Calu3 (cell line): ENCODE measurements around the gene ATOH1. TPM values are rescaled to one million over a fixed set of nuclear protein-coding genes. Genes with fewer than 3 reads are reported as not detected.
A peak's percentile ranks its signal among the peaks of the same experiment; 100 is the strongest.

Source experiments
- BruUV-seq: library from RNA; stranded (reverse); fragments of 400-500 nt; replicated peaks from 2 replicates; lab custom pipeline; 2021; lab: Mats Ljungman, UMichigan
- CTCF ChIA-PET: fragments of 300-600 bp; sonication (Branson Sonifier 250); formaldehyde crosslinking; loops from one replicate; lab custom pipeline; 2022; ENCODE audit warnings: antibody characterized with exemption; lab: Charles Lee
- DNase-seq: peaks from one replicate; pipeline ENCODE4 v3.0.0; 2022
- H3K27ac Mint-ChIP-seq: one replicate; pipeline ENCODE4 v1.8.0; 2022; ENCODE audit warnings: mixed read lengths; ENCODE audit not compliant: unreplicated experiment
- H3K27me3 Mint-ChIP-seq: one replicate; pipeline ENCODE4 v1.8.0; 2022; ENCODE audit warnings: mixed read lengths; ENCODE audit not compliant: unreplicated experiment
- H3K36me3 Mint-ChIP-seq: one replicate; pipeline ENCODE4 v1.8.0; 2022; ENCODE audit warnings: mild to moderate bottlenecking, moderate library complexity, mixed read lengths; ENCODE audit not compliant: insufficient read depth, unreplicated experiment
- H3K4me1 Mint-ChIP-seq: one replicate; pipeline ENCODE4 v1.8.0; 2022; ENCODE audit warnings: mild to moderate bottlenecking, low read depth, mixed read lengths; ENCODE audit not compliant: unreplicated experiment
- H3K4me3 Mint-ChIP-seq: one replicate; pipeline ENCODE4 v1.8.0; 2022; ENCODE audit warnings: mild to moderate bottlenecking, low read depth, moderate library complexity, mixed read lengths; ENCODE audit not compliant: unreplicated experiment
- H3K9me3 Mint-ChIP-seq: one replicate; pipeline ENCODE4 v1.8.0; 2022; ENCODE audit warnings: low read depth, mixed read lengths; ENCODE audit not compliant: unreplicated experiment
- CTCF ChIP-seq: fragments of 200-600 bp; IDR thresholded peaks from one replicate; pipeline ENCODE4 v1.8.0; 2022; ENCODE audit warnings: antibody characterized with exemption; ENCODE audit not compliant: unreplicated experiment
- intact Hi-C: fragments of 100-400 bp; cut with micrococcal nuclease; formaldehyde crosslinking; loops from one replicate; pipeline ENCODE4 v1.10.0; 2022; ENCODE audit not compliant: unreplicated experiment
- total RNA-seq: library from RNA; stranded (reverse); gene quantifications from 2 replicates; pipeline ENCODE4 v1.2.3, GENCODE V29; 2022

The ATOH1 gene
- total RNA-seq, 1 experiment from 2014 or later, result not detected

- Mint-ChIP-seq H3K36me3 (no peaks in the 10 kb centered on the region), H3K4me1 (no peaks in the 10 kb centered on the region), H3K9me3 (no peaks in the 10 kb centered on the region), H3K27ac (no peak overlapping the region), H3K27me3 (peaks cover 30% of the 10 kb centered on the region), H3K4me3 (no peak overlapping the region)
- no peak for DNase-seq
- no peak for TF ChIP-seq CTCF
- intact Hi-C loops, result no loop called here
- CTCF ChIA-PET, result no interaction called here
- no TSS peak for BruUV-seq
These were observed 13.8 kb upstream of the ATOH1 start for GRCh38 chr4:93814722-93815121.

- Mint-ChIP-seq H3K36me3 (peaks cover 13% of the 10 kb centered on the region), H3K9me3 (no peaks in the 10 kb centered on the region), H3K4me3 (no peak overlapping the region), H3K27me3 (peaks cover 48% of the 10 kb centered on the region), H3K4me1 (no peaks in the 10 kb centered on the region), H3K27ac (no peak overlapping the region)
- BruUV-seq, result no TSS peak
- no peak for TF ChIP-seq CTCF
- no peak for DNase-seq
- CTCF ChIA-PET, result no interaction called here
- intact Hi-C loops, result no loop called here
These were observed 2.9 kb upstream of the ATOH1 start for GRCh38 chr4:93825551-93826216.

GRCh38 chr4:93827272-93827947, 1.1 kb upstream of the ATOH1 start:
- DNase-seq, result no peak
- Mint-ChIP-seq H3K27ac (no peak overlapping the region), H3K27me3 (peaks cover 63% of the 10 kb centered on the region), H3K36me3 (peaks cover 13% of the 10 kb centered on the region), H3K9me3 (no peaks in the 10 kb centered on the region), H3K4me1 (no peaks in the 10 kb centered on the region), H3K4me3 (peak overlapping the region; percentile 85)
- no peak for TF ChIP-seq CTCF
- CTCF ChIA-PET, result no interaction called here
- no TSS peak for BruUV-seq
- intact Hi-C loops, result no loop called here

- no peak for TF ChIP-seq CTCF
- Mint-ChIP-seq H3K4me1 (no peaks in the 10 kb centered on the region), H3K27me3 (peaks cover 80% of the 10 kb centered on the region), H3K4me3 (peak overlapping the region; percentile 85), H3K9me3 (no peaks in the 10 kb centered on the region), H3K27ac (no peak overlapping the region), H3K36me3 (peaks cover 13% of the 10 kb centered on the region)
- CTCF ChIA-PET, result no interaction called here
- DNase-seq, result peak; percentile 8
- BruUV-seq, result no TSS peak
- intact Hi-C loops, result no loop called here
These were observed 654 bp downstream of the ATOH1 start for GRCh38 chr4:93828995-93829819.
